ENCODE measurements around the gene FANCL.

GRCh38 chr2:58227171-58227917, 13.8 kb downstream of the FANCL start:
- TF ChIP-seq CTCF (IDR thresholded peaks at IDR 0.05) = no peak
- TF ChIP-seq POLR2A (IDR thresholded peaks at IDR 0.05) = no peak
- TF ChIP-seq POLR2AphosphoS5 (IDR thresholded peaks at IDR 0.05) = no peak
